Stimulated activated CD4-positive, alpha-beta T cell treated with anti-CD3 and anti-CD28 coated beads, TNF-alpha, amount 100 ng/mL, for 1 hour (primary cell): ENCODE measurements around the gene PILRB.
"Not testable (repeated sequence)": the region's sequence is repeated elsewhere in the genome, so short reads cannot be mapped to it uniquely, and the experiment has no call there.

Experiments
- DNase-seq, 3 donors: peaks; one replicate each; pipeline ENCODE4 v3.0.0-alpha.2; 2020; ENCODE audit warnings: low read depth in 3 of 3, low spot score in 1 of 3

Gene PILRB

GRCh38 chr7:100353685-100354330, 4.1 kb upstream of the PILRB start:
- no peak for DNase-seq

- no peak for DNase-seq
Observed at GRCh38 chr7:100356416-100357068, 1.4 kb upstream of the PILRB start.

- DNase-seq, result no peak
Observed at GRCh38 chr7:100357131-100357561, 771 bp upstream of the PILRB start.

GRCh38 chr7:100358857-100359212, 918 bp downstream of the PILRB start:
- no peak for DNase-seq

GRCh38 chr7:100360135-100360854, 2.4 kb downstream of the PILRB start:
- DNase-seq, result no peak

- DNase-seq, result no peak
Observed at GRCh38 chr7:100363098-100363497, 5.2 kb downstream of the PILRB start.

GRCh38 chr7:100363797-100364196, 5.9 kb downstream of the PILRB start:
- DNase-seq, result not testable (repeated sequence)

GRCh38 chr7:100364480-100364879, 6.6 kb downstream of the PILRB start:
- no peak for DNase-seq

- not testable (repeated sequence) for DNase-seq
Observed at GRCh38 chr7:100365998-100366367, 8.1 kb downstream of the PILRB start.

- no peak for DNase-seq
Observed at GRCh38 chr7:100366411-100367250, 8.7 kb downstream of the PILRB start.

GRCh38 chr7:100367251-100367620, 9.3 kb downstream of the PILRB start:
- no peak for DNase-seq

GRCh38 chr7:100367676-100368613, 10.0 kb downstream of the PILRB start:
- DNase-seq, result no peak

- no peak for DNase-seq
Observed at GRCh38 chr7:100369105-100369504, 11.2 kb downstream of the PILRB start.

GRCh38 chr7:100370303-100370702, 12.4 kb downstream of the PILRB start:
- DNase-seq, result no peak

- DNase-seq, result no peak
Observed at GRCh38 chr7:100370746-100371145, 12.8 kb downstream of the PILRB start.

- no peak for DNase-seq
Observed at GRCh38 chr7:100371561-100372171, 13.7 kb downstream of the PILRB start.

GRCh38 chr7:100372256-100372655, 14.3 kb downstream of the PILRB start:
- no peak for DNase-seq

- no peak for DNase-seq
Observed at GRCh38 chr7:100372694-100373093, 14.8 kb downstream of the PILRB start.

- no peak for DNase-seq
Observed at GRCh38 chr7:100373261-100373831, 15.4 kb downstream of the PILRB start, which contains the start of gene PILRA. PILRA (plus strand) TSS chr7:100373487; CDS start chr7:100373657, 170 bp downstream.
